Loucy (cell line): Measurements from ENCODE around the gene DOCK10.

Source experiments
- CTCF ChIP-seq: fragments of 200-600 bp; sonication (generic); conservative IDR thresholded peaks from 2 replicates; pipeline ENCODE4 v1.5.1; 2014; ENCODE audit warnings: mild to moderate bottlenecking, antibody characterized with exemption, low read length
- EZH2phosphoT487 ChIP-seq: fragments of 200-600 bp; IDR thresholded peaks from 2 replicates; pipeline ENCODE4 v1.6.1; 2018; ENCODE audit warnings: antibody characterized with exemption, mild to moderate bottlenecking, moderate library complexity, borderline replicate concordance

- TF ChIP-seq CTCF (peak; percentile 27; the same call in 1 of the 2 replicates), EZH2phosphoT487 (no peak)
Measured at GRCh38 chr2:225017713-225018112, 24.6 kb downstream of the DOCK10 start.
